Activated CD4-positive, alpha-beta T cell treated with anti-CD3 and anti-CD28 coated beads, Interleukin-2, amount 50 U/mL, for 4 hours (primary cell): Measurements from ENCODE around the gene DNAH12.
"Not testable (repeated sequence)": the region's sequence is repeated elsewhere in the genome, so short reads cannot be mapped to it uniquely, and the experiment has no call there.

Experiments
- DNase-seq, 2 experiments: peaks; one replicate each; pipeline ENCODE4 v3.0.0-alpha.2; 2020

DNAH12 gene

GRCh38 chr3:57409471-57409870, 134.7 kb downstream of the DNAH12 start:
- no peak for DNase-seq

DNA sequence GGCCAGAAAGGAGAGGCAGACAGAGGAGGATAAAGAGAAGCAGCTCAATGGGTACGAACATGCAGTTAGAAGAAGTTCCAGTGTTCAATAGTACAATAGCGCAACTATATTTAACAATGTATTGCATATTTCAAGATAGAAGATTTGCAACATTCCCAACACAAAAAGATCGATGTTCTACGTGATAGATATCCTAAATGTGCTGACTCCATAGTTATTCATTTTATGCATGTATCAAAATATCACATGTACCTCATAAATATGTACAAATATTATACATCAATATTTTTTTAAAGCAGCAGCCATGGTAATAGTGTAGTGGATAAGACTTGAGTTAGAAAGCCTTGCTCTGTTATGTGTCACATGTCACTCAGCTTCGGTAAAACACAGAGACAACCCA, 141.5 kb downstream of the DNAH12 start:
- no peak for DNase-seq

- peak; percentile 39 to 47 for DNase-seq
Measured at GRCh38 chr3:57397175-57398026, 146.7 kb downstream of the DNAH12 start.

DNA sequence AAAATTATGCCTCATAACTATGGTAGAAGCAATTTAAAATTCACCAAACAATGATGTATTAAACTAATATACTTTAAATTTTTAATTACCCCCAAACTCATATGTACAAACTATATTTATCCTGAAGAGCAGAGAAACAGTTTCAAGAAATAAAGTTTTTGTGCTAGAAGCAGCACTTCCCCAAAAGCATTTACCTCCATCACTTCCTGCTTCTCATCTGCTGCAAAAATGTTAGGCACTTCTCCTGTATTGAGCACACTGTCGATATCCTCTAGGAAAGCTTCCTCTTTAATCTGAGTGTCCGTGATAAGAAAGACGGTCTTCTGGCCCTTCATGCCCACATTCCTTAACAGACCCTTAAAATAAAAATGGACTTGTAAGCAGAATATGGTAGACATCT, 150.2 kb downstream of the DNAH12 start:
- no peak for DNase-seq

GRCh38 chr3:57391767-57392166, 152.4 kb downstream of the DNAH12 start:
- no peak for DNase-seq

DNA sequence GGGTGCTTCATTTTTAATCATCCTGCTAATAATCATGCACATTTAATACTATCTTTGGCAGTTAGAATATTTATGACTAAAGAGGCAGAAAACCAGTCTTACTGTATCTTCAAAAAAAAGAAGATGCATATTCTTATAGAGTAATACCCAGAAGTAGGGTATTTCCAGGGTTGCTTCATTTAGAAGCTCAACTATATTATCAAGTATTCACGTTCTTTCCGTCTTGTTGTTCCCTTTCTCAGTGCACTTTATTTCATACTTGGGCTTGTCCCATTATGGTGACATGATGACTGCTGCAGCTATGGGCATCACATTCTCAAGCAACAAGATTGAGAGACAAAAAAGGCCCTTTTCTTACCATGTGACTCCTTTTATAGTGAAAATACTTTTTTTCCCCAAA, 154.9 kb downstream of the DNAH12 start:
- DNase-seq = no peak

- DNase-seq = no peak
Measured at GRCh38 chr3:57386307-57386706, 157.8 kb downstream of the DNAH12 start.

GRCh38 chr3:57385498-57385897, 158.6 kb downstream of the DNAH12 start:
- no peak for DNase-seq

DNA sequence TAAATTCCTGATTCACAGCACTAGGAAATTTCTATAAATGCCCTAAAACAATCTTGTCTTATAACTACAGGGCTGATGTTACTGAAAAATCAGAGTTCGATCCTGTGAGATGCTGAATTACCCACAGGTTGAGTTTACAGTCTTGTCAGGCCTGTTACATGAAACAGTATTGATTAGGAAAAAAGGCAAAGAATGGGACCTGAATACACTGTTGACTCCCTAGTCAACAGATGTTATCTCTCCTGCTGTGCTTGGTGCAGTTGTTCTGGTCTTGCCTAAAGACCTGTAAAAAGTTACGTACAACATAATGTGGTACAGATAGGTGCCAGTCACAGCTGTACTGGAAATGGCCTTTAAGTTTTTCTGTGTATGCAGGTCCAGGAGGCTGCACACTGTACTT, 160.3 kb downstream of the DNAH12 start:
- no peak for DNase-seq

DNA sequence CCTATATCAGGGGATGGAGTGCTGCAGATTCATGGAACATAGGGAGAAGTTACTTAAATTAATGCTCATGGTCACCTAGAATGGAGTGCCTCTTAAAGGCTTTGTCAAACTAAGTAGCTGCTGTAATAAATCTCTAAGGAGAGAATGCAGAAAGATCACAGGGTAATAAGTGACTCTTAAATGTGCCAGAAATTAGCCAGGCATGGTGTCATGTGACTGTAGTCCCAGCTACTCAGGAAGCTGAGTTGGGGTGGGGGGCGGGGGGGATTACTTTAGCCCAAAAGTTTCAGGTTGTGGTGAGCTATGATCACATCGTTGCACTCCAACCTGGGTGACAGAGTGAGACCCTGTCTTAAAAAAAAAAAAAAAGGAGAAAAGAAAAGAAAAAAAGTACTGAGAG, 160.7 kb downstream of the DNAH12 start:
- DNase-seq = no peak

DNA sequence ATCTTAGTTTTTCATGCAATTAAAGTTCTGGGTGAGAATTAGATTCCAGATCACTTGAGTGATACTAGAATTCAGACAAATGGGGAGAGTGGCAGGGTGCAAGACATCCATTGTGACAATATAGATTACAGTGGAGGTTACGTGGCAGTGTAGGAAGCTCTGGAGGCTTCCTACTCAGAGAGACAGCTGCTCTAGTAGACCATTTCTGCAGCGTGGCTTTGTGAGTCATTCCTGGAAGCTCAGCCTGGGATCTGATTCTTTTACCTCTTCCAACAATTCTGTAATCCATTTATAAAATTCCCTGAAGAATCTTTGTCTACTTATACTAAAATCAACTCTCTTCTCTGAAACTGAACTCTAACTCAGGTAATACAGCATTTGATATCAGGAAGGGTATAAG, 161.2 kb downstream of the DNAH12 start:
- DNase-seq = no peak

DNA sequence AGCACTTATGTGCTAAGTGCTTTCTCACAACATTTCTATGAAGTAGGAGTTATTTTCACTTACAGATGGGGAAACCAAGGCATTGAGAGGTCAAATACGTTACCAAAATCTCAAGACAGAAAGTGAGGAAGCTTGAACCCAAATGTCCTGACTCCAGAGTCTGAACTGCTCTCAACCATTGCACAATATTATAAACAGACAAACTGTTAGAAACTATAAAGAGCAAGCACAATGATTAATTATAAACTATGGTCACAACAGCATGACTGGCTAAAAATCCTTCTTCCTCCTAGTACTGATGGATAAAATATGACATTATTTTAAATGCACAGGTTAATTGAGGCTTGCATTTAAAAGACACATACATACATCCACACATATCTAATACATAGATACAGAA, 173.8 kb downstream of the DNAH12 start:
- DNase-seq = no peak

DNA sequence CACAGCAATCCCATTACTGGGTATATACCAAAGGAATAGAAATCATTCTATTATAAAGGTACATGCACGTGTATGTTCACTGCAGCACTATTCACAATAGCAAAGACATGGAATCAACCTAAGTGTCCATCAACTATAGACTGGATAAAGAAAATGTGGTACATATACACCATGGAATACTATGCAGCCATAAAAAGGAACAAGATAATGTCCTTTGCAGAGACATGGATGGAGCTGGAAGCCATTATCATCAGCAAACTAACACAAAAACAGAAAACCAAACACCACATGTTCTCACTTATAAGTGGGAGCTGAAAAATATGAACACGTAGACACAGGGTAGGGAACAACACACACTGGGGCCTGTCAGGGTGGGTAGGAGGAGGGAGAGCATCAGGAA, 179.1 kb downstream of the DNAH12 start:
- DNase-seq = not testable (repeated sequence)

DNA sequence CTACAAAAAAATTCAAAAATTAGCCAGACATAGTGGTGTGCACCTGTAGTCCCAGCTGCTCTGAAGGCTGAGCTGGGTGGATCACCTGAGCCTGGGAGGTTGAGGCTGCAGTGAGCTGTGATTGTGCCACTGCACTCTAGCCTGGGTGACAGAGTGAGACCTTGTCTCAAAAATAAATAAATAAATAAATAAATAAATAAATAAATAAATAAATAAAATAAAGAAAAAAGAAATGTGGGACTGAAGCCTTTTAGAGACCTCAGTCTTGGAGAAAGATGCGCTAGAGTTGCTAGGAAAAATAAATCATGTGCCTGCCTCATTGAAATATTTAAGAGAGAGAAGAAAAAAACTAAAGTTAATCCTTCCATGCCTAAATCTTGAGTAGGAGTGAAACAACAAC, 187.9 kb downstream of the DNAH12 start:
- DNase-seq = not testable (repeated sequence)

DNA sequence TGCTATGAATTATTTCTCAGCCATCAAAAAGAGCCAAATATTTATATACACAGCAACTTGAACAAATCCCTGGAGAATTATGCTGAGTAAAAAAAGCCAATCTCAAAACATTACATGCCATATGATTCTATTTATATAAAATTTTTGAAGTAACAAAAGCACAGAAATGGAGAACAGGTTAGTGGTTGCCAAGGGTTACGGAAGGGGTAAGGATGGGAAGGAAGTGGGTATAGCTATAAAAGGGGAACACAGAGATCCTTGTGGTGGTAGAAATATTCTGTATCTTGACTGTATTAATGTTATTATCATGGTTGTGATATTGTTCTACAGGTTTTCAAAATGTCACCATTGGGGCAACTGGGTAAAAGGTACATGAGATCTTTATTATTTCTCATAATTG, 189.4 kb downstream of the DNAH12 start:
- DNase-seq = no peak

- DNase-seq = no peak
Measured at GRCh38 chr3:57350271-57350670, 193.9 kb downstream of the DNAH12 start.

DNA sequence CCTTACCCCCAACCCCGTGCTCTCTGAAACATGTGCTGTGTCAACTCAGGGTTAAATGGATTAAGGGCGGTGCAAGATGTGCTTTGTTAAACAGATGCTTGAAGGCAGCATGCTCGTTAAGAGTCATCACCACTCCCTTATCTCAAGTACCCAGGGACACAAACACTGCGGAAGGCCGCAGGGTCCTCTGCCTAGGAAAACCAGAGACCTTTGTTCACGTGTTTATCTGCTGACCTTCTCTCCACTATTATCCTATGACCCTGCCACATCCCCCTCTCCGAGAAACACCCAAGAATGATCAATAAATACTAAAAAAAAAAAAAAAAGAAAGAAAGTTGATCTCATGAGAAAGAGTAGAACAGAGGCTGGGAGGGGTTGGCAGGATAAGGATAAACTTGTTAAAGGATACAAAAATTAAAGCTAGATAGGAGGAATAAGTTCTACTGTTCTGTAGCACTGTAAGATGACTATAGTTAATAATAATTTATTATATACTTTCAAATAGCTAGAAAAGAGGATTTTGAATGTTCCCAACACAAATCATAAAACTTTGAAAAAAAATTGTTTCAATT, 205.0 kb downstream of the DNAH12 start:
- not testable (repeated sequence) for DNase-seq

GRCh38 chr3:57338272-57339070, 205.7 kb downstream of the DNAH12 start:
- not testable (repeated sequence) for DNase-seq

DNA sequence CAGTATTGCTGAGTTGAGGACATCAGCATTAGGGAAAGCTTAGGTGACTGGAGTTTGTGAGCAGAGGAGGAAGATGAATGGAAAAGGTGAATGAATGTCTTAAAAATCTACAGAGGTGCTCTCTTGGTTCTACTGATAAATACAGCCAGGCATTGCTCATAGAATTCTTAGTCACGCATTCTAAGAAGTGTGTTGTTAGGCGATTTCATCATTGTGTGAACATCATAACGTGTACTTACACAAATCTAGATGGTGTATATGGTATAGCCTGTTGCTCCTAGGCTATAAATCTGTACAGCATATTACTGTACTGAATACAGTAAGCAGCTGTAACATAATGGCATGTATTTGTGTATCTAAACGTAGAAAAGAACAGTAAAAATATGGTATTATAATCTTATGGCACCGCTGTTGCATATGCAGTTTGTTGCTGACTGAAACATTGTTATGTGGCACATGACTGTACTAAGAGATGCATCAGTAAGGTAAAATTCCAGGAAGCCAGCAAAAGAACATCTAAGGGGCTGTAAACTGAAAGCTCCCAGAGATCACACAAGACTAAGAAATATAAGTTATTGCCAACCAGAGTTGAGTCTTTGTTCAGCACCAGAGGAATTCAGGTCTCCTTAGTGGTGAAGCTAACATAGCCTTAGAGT, 208.7 kb downstream of the DNAH12 start:
- DNase-seq = no peak

DNA sequence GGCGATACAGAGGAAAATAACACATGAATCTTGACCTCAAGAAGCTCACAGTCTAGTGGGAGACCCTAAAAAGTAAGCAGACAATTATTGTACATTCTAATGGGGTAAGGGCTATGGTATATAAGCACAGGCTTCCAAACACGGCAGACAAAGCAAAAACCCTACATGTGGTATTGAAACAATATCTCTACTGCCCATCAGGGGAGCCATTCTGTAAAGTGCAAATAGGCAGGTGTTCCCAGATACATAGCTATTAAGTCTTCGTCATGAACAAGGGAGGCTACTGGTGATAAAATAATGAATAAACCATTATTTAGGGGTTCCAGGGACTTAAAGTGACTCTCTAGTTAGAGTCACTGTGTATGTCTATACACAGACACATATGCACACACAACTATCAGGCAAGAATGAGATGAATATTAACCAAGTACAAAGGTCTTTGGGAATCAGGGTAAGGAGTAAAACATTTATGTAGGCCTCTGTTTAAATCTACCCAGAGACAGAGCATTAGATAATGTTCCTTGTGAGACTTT, 213.0 kb downstream of the DNAH12 start:
- DNase-seq = no peak

DNA sequence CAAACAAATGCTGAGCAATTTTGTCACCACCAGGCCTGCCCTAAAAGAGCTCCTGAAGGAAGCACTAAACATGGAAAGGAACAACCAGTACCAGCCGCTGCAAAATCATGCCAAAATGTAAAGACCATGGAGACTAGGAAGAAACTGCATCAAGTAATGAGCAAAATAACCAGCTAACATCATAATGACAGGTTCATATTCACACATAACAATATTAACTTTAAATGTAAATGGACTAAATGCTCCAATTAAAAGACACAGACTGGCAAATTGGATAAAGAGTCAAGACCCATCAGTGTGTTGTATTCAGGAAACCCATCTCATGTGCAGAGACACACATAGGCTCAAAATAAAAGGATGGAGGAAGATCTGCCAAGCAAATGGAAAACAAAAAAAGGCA, 217.6 kb downstream of the DNAH12 start:
- DNase-seq = not testable (repeated sequence)

DNA sequence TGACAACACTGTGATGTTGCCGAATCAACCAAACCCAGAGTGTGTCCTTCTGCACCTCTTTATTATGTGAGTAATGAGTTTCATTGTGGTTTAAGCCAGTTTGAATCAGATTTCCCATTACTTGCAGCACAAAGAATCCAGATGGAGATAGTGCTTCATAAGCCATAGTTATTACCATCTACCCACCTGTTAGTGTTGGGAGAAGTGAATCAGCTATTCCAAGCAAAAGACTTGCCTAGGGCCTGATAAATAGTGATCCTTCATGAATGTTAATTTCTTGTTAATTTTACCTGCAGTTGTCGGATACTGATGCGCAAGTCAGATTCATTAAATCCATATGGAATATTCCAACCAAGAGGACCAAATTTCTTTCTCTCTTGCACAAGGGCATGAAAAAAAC, 229.9 kb downstream of the DNAH12 start:
- no peak for DNase-seq

DNA sequence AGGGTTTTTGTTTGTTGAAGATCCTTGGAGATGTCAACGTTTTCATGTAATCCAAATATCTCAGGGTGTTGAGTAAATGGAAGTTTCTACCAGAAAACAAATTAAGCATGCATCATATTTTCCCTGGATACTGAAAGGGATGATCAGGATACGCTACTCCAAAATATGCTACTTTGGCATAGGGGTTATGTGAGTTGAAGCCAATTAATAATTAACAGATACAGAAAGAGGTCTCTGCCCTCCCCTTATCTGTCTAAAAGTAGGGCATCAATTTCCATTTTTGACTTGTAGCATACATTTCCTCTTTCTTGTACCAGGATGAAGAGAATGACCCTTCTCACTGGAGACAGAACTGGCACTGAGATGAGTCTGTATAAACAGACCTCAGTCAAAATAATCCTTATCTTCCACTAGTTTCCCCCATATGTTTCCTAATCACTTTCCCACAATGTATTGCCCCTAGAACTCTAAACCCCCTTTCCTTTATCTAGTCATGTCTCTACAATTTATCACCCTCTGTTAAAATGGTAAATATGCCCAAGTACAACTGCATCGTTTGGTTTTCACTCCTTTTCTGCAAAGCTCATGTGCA, 234.3 kb downstream of the DNAH12 start:
- DNase-seq = no peak
